WTC11 (cell line): ENCODE results near the gene SMPDL3A. TPM values are rescaled to one million over a fixed set of nuclear protein-coding genes. Genes with fewer than 3 reads are reported as not detected.

Source experiments
- ATAC-seq: fragments of 200-7000 bp; cut with Tn5 transposase; 2 replicates; pipeline ENCODE4 v1.10.0; 2021; ENCODE audit warnings: mild to moderate bottlenecking, moderate library complexity
- CTCF ChIA-PET: fragments of 300-600 bp; sonication (Branson Sonifier 250); formaldehyde crosslinking; loops from one replicate; lab custom pipeline; 2021; ENCODE audit warnings: antibody characterized with exemption; lab: Charles Lee
- POLR2A ChIA-PET: fragments of 350-600 bp; sonication (Branson Sonifier 250); formaldehyde crosslinking; loops from one replicate; lab custom pipeline; 2021; ENCODE audit warnings: antibody characterized with exemption; lab: Charles Lee
- DNase-seq: peaks from one replicate; pipeline ENCODE4 v3.0.0; 2021; ENCODE audit warnings: low spot score
- H3K27ac Mint-ChIP-seq: 2 replicates; pipeline ENCODE4 v1.8.0; 2021; ENCODE audit warnings: mixed read lengths
- H3K27me3 Mint-ChIP-seq: 2 replicates; pipeline ENCODE4 v1.8.0; 2021; ENCODE audit warnings: low read depth, mild to moderate bottlenecking, moderate library complexity, mixed read lengths
- H3K36me3 Mint-ChIP-seq: 2 replicates; pipeline ENCODE4 v1.8.0; 2021; ENCODE audit warnings: mixed read lengths
- H3K4me1 Mint-ChIP-seq: 2 replicates; pipeline ENCODE4 v1.8.0; 2022; ENCODE audit warnings: mixed read lengths
- H3K4me3 Mint-ChIP-seq: 2 replicates; pipeline ENCODE4 v1.8.0; 2021; ENCODE audit warnings: mild to moderate bottlenecking, moderate library complexity, mixed read lengths
- H3K9me3 Mint-ChIP-seq: 2 replicates; pipeline ENCODE4 v1.8.0; 2021; ENCODE audit warnings: mixed read lengths
- AFF4 ChIP-seq: sonication (generic); formaldehyde crosslinking; IDR thresholded peaks from 2 replicates; pipeline ENCODE4 v1.8.1; 2023; ENCODE audit warnings: mild to moderate bottlenecking, missing genetic modification reagents, borderline replicate concordance
- AR ChIP-seq: fragments of 250-450 bp; sonication (Bioruptor Pico); IDR thresholded peaks from 2 replicates; pipeline ENCODE4 v1.9.0; 2021; ENCODE audit warnings: mild to moderate bottlenecking
- CTCF ChIP-seq: fragments of 200-600 bp; IDR thresholded peaks from 2 replicates; pipeline ENCODE4 v1.8.0; 2022; ENCODE audit warnings: antibody characterized with exemption
- ELF4 ChIP-seq: sonication (generic); formaldehyde crosslinking; IDR thresholded peaks from 2 replicates; pipeline ENCODE4 v1.8.1; 2022; ENCODE audit warnings: low read depth, mild to moderate bottlenecking, moderate library complexity, missing genetic modification reagents
- FOXJ3 ChIP-seq: sonication (generic); formaldehyde crosslinking; IDR thresholded peaks from 2 replicates; pipeline ENCODE4 v1.9.0; 2021; ENCODE audit warnings: missing genetic modification reagents, mild to moderate bottlenecking, borderline replicate concordance
- FOXP4 ChIP-seq: sonication (generic); formaldehyde crosslinking; IDR thresholded peaks from 2 replicates; pipeline ENCODE4 v1.8.0; 2022; ENCODE audit warnings: mild to moderate bottlenecking, missing genetic modification reagents
- NFE2L1 ChIP-seq: sonication (generic); formaldehyde crosslinking; IDR thresholded peaks from 2 replicates; pipeline ENCODE4 v1.8.1; 2023; ENCODE audit warnings: missing genetic modification reagents
- NFYB ChIP-seq: sonication (generic); formaldehyde crosslinking; conservative IDR thresholded peaks from 2 replicates; pipeline ENCODE4 v1.8.0; 2022; ENCODE audit warnings: low read depth, missing genetic modification reagents
- NR2C2 ChIP-seq: sonication (generic); formaldehyde crosslinking; IDR thresholded peaks from 2 replicates; pipeline ENCODE4 v1.8.0; 2022; ENCODE audit warnings: mild to moderate bottlenecking, missing genetic modification reagents
- NR3C1 ChIP-seq: sonication (generic); formaldehyde crosslinking; conservative IDR thresholded peaks from 2 replicates; pipeline ENCODE4 v1.8.1; 2023; ENCODE audit warnings: low read depth, mild to moderate bottlenecking, missing genetic modification reagents
- RORB ChIP-seq: fragments of 250-450 bp; sonication (Bioruptor Pico); IDR thresholded peaks from 2 replicates; pipeline ENCODE4 v1.9.0; 2021; ENCODE audit warnings: mild to moderate bottlenecking
- STAT6 ChIP-seq: sonication (generic); formaldehyde crosslinking; conservative IDR thresholded peaks from 2 replicates; pipeline ENCODE4 v1.8.1; 2023; ENCODE audit warnings: mild to moderate bottlenecking, low read depth, missing genetic modification reagents, moderate library complexity
- ZSCAN18 ChIP-seq: fragments of 250-450 bp; sonication (Bioruptor Pico); IDR thresholded peaks from 2 replicates; pipeline ENCODE4 v2.1.2; 2022; ENCODE audit warnings: mild to moderate bottlenecking, moderate library complexity
- total RNA-seq: library from RNA; stranded (reverse); gene quantifications from 3 replicates; pipeline ENCODE4 v1.2.3, GENCODE V29; 2021

SMPDL3A gene
- total RNA-seq, 1 experiment from 2014 or later = 2.1 TPM

- no peak for TF ChIP-seq AFF4 (CRISPR knock-in tag)
- no peak for TF ChIP-seq ELF4 (CRISPR knock-in tag)
- TF ChIP-seq STAT6 (CRISPR knock-in tag) = no peak
- TF ChIP-seq FOXP4 (CRISPR knock-in tag) = no peak
- TF ChIP-seq CTCF = no peak
- TF ChIP-seq, all 79 proteins: peak for 0
These were observed 19.9 kb downstream of the SMPDL3A start (continued) for GRCh38 chr6:122809001-122809400.

- DNase-seq (no peak), ATAC-seq (no peak)
- ChIA-PET POLR2A (no interaction called here), CTCF (interaction anchor here (1.8 kb wide), 1 partner anchor 30 kb away, joined by 4 read pairs; the partner anchor contains the start of gene FABP7)
- Mint-ChIP-seq H3K4me1 (no peaks in the 10 kb centered on the region), H3K9me3 (no peaks in the 10 kb centered on the region), H3K27ac (no peak overlapping the region), H3K4me3 (no peak overlapping the region), H3K27me3 (no peaks in the 10 kb centered on the region), H3K36me3 (no peaks in the 10 kb centered on the region)
- TF ChIP-seq AR (no peak), NR2C2 (CRISPR knock-in tag) (no peak), NFYB (CRISPR knock-in tag) (no peak), FOXJ3 (no peak), ZSCAN18 (CRISPR knock-in tag) (no peak), NR3C1 (CRISPR knock-in tag) (no peak), RORB (CRISPR knock-in tag) (no peak), NFE2L1 (CRISPR knock-in tag) (no peak)
These were observed 20.6 kb downstream of the SMPDL3A start for GRCh38 chr6:122809691-122810090.
